Lung (tissue), 12 donors: ENCODE data around the gene INO80E. TPM values are rescaled to one million over a fixed set of nuclear protein-coding genes. Genes with fewer than 3 reads are reported as not detected.

Experiments used
- ATAC-seq: fragments of 200-7000 bp; cut with Tn5 transposase; one replicate; pipeline ENCODE4 v1.9.1; 2020; ENCODE audit warnings: moderate number of reproducible peaks; ENCODE audit not compliant: insufficient read depth, low FRiP score
- DNase-seq, 3 donors: peaks; one replicate each; pipeline ENCODE4 v3.0.0-alpha.2; 2013 to 2017
- H3K27ac ChIP-seq, 2 donors: one replicate each; pipeline ENCODE4 v1.5.1; 2013; ENCODE audit warnings: mild to moderate bottlenecking in 2 of 2, moderate library complexity in 2 of 2, control low read depth in 1 of 2, inconsistent platforms in 1 of 2, low read depth in 1 of 2, low read length in 1 of 2
- H3K27me3 ChIP-seq, 3 donors: one replicate each; pipeline ENCODE4 v1.5.1; 2013; ENCODE audit warnings: low read length in 2 of 3; ENCODE audit not compliant: control insufficient read depth in 3 of 3, insufficient read depth in 3 of 3
- H3K36me3 ChIP-seq, 4 donors: one replicate each; pipeline ENCODE4 v1.5.1; 2013; ENCODE audit warnings: low read length in 4 of 4, mild to moderate bottlenecking in 1 of 4, moderate library complexity in 1 of 4; ENCODE audit not compliant: control insufficient read depth in 4 of 4, insufficient read depth in 4 of 4
- H3K4me1 ChIP-seq, 5 donors: one replicate each; pipeline ENCODE4 v1.5.1; 2013; ENCODE audit warnings: low read length in 5 of 5, mild to moderate bottlenecking in 2 of 5, moderate library complexity in 1 of 5; ENCODE audit not compliant: control insufficient read depth in 5 of 5, insufficient read depth in 5 of 5
- H3K4me3 ChIP-seq: one replicate; pipeline ENCODE4 v1.5.1; 2013; ENCODE audit warnings: mild to moderate bottlenecking, control low read depth, moderate library complexity
- H3K9ac ChIP-seq, 2 donors: one replicate each; pipeline ENCODE4 v1.5.1; 2013; ENCODE audit warnings: low read length in 2 of 2, control low read depth in 1 of 2; ENCODE audit not compliant: insufficient read depth in 1 of 2
- H3K9me3 ChIP-seq, 4 donors: one replicate each; pipeline ENCODE4 v1.5.1; 2013; ENCODE audit warnings: low read length in 3 of 4, mild to moderate bottlenecking in 1 of 4, moderate library complexity in 1 of 4; ENCODE audit not compliant: control insufficient read depth in 4 of 4, insufficient read depth in 3 of 4
- CTCF ChIP-seq: IDR thresholded peaks from 2 replicates; pipeline ENCODE4 v1.5.1; 2012; ENCODE audit warnings: mild to moderate bottlenecking; ENCODE audit errors: control extremely low read depth, extremely low read depth
- WGBS, 2 donors: extraction: QIAGEN DNeasy Blood & Tissue Kit; methylation state at CpG; one replicate each; pipeline ENCODE4 v1.1.7; 2013; 5-methylcytosine and 5-hydroxymethylcytosine counted together
- polyA plus RNA-seq, 2 donors: library from polyadenylated mRNA; stranded (reverse); fragments of 200-250 nt; gene quantifications; one replicate each; pipeline ENCODE4 v1.2.1, GENCODE V29; 2013
- total RNA-seq, 2 donors: library from RNA; depleted of rRNA in 1 of 2; stranded (reverse); fragments of >200 nt in 1 of 2; gene quantifications; one replicate each; pipeline ENCODE4 v1.2.1, GENCODE V29; 2014 to 2021
- donor health status: control.
- donor health status: control.
- donor health status: Bipolar disorder and iron deficiency.
- donor health status: healthy.
- donor health status: DM: yes; HTN: yes; CAD: no.

Gene INO80E
- total and polyA plus RNA-seq, 4 donors = 37.5 to 105 (median 60.2) TPM

- Histone ChIP-seq H3K4me3 (no peak overlapping the region), H3K4me1 (peaks cover 0 to 6% (median 0%) of the 10 kb centered on the region in 5 donors), H3K27me3 (no peaks in the 10 kb centered on the region), H3K9ac (no peak overlapping the region), H3K9me3 (no peaks in the 10 kb centered on the region), H3K27ac (peak overlapping the region in 1 of 2 donors; percentile 37), H3K36me3 (peaks cover 41 to 84% (median 74%) of the 10 kb centered on the region in 4 donors)
- ATAC-seq (no peak), DNase-seq (no peak)
- WGBS, 2 donors = 78% methylated on average over 5 of the region's 5 CpGs
- no peak for TF ChIP-seq CTCF
Observed at GRCh38 chr16:29984764-29985147, 11.3 kb upstream of the INO80E start.

GRCh38 chr16:29985271-29985811 lies 10.7 kb upstream of the INO80E start:
- no peak for DNase-seq
- ATAC-seq = no peak
- peaks cover 0 to 8% (median 0%) of the 10 kb centered on the region in 5 donors for H3K4me1 ChIP-seq
- H3K4me3 ChIP-seq = no peak overlapping the region
- H3K9me3 ChIP-seq = no peaks in the 10 kb centered on the region
- peaks cover 36 to 78% (median 68%) of the 10 kb centered on the region in 4 donors for H3K36me3 ChIP-seq
- no peaks in the 10 kb centered on the region for H3K27me3 ChIP-seq
- no peak for TF ChIP-seq CTCF
- H3K27ac ChIP-seq = no peak overlapping the region
- H3K9ac ChIP-seq = no peak overlapping the region
- WGBS, 2 donors = 95 to 97% methylated on average over 28 of the region's 28 CpGs

GRCh38 chr16:29986231-29986630 lies 9.8 kb upstream of the INO80E start:
- H3K27ac ChIP-seq = no peak overlapping the region

More at GRCh38 chr16:29986231-29986630, 9.8 kb upstream of the INO80E start:
- Histone ChIP-seq H3K9me3 (no peaks in the 10 kb centered on the region), H3K27me3 (no peaks in the 10 kb centered on the region), H3K36me3 (peaks cover 34 to 83% (median 66%) of the 10 kb centered on the region in 4 donors), H3K4me3 (no peak overlapping the region), H3K9ac (no peak overlapping the region), H3K4me1 (peaks cover 0 to 10% (median 0%) of the 10 kb centered on the region in 5 donors)
- TF ChIP-seq CTCF = no peak
- DNase-seq (no peak), ATAC-seq (no peak)
- 94 to 97% methylated on average over 20 of the region's 20 CpGs for WGBS, 2 donors
